HS-27A (cell line): ENCODE results near the gene GLUD1.
"Not testable (repeated sequence)": the region's sequence is repeated elsewhere in the genome, so short reads cannot be mapped to it uniquely, and the experiment has no call there.

Source experiments
- DNase-seq: peaks from one replicate; pipeline ENCODE4 v3.0.0-alpha.2; 2012; ENCODE audit warnings: low read depth, missing footprints

The GLUD1 gene

DNA sequence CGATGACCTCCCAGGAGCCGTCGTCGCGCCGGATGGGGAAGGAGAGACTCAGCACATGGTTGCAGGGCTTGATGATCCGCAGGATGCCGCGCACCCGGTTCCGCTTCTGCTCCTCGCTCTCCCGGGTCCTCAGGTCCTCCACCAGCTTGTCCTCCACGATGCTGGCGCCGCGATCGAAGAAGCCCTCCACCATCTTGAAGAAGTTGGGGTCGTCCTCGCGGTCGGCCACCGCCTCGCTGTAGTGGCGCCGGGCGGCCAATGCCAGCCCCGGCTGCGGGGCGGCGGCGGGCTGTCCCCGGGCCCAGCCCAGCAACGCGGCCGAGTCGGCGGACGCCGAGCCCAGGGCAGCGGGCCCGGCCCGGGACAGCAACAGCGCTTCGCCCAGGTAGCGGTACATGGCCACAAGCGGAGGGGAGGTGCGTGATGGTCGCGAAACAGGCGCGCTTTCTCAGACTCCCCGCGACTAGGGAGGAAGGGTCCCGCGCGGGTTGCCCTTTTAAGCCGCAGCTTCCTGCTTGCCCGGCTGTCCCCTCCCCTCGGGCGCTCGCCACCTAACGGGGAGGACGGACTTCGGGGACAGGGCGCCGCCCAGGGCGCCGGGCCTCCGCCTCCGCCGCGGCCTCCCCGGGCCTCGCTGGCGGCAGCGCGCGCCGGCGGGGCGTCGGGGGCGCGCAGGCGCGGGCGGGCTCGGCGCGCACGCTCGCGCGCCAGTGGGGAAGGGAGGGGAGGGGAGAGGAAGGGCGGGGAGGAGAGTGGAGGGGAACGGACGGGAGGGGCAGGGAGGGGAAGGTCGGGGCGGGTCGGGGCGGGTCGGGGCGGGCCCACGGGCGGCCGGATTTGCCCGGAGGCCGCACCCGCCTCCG is at the start of gene GLUD1, which contains the start of gene SHLD2:
Gene GLUD1, minus strand, starts transcription at position 471 of the 863 bp plus-strand sequence. Its CDS starts 74 bp downstream, at position 397.
Gene SHLD2, plus strand, starts transcription at position 834 of the 863 bp plus-strand sequence. CDS start 56,149 bp downstream, outside the sequence.
- DNase-seq = no peak

DNA sequence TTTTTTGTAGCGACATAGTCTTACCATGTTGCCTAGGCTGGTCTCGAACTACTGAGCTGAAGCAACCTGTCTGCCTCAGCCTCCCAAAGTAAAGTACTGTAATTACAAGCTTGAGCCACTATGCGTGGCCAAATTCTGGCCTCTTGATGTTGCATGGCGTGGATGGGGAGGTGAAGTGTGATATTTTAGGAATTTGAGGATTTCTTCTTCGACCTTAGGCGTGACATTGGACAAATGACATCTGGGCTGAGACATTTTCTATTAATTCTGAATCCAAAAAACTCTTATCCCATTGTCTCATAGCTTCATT is 48.4 kb upstream of the GLUD1 start:
- DNase-seq = not testable (repeated sequence)

DNA sequence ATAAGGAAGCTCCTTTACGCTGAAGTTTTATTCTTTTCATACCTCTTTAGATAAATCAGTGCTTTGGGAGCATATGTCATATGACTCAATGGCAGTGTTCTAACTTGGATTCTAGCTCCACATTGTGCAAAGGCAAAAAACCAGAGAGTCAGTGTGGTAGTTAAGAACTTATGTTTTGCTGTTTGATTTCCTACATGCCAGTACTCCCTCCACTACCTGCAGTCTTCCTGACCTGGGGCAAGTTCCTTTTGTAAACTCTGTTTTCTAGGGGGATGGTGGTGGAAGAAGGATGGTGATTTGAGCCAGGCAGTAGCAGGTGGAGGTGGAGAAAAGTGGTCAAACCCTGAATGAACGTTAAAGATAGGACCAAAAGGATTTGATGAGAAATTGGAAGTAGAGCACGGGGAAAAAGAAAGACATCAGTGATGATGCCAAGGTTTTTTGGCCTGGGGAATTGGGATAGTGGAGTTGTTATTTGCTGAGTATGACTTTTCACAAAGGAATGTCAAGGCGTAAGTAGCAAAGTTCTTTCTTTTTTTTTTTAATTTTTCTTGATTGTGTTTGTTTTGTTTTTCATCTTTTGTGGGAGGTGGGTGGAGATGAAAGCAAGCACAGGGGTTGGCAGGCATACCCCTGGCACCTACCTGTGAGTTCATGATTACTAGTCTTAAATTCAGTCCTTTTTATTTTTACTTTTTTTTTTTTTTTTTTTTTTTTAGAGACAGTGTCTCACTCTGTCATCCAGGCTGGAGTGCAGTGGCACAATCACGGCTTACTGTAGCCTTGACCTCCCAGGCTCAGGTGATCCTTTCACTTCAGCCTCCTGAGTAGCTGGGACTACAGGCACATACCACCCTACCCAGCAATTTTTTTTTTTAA is 47.8 kb upstream of the GLUD1 start:
- DNase-seq = not testable (repeated sequence)

DNA sequence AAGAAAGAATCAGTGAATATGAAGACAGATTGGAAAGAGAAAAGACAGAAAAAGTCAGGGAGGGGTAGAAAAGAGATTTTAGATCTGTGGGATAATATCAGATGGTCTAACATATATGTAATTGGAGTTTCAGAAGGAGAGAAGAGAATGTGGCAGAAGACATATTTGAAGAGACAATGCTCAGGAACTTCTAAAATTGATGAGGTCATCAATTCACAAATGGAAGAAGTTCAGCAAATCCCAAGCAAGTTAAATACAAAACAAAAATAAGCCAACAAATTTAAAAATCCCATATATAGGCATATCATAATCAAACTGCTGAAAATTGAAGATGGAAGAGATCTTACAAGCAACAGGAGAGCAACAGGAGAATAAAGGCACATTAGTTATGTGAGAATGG is 42.8 kb upstream of the GLUD1 start:
- DNase-seq = not testable (repeated sequence)

DNA sequence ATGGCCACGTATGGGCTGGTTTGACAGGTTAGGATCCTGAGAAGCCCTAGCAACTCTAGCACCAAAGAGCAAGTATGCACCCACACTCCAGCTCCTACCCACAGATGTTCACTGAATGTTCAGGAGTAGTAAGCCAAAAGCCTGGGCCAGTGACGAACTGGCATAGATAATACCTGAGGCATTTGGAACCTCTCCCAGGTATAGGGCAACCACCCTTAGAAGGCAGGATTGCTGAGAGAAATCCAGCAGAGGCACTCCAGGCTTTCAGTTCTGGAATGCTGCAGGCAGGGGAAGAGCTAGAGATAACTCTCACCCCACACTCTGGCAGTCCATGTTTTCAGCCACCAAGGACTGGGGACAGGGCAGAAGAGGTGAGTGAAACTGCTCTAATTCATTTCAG is 39.8 kb upstream of the GLUD1 start:
- not testable (repeated sequence) for DNase-seq

DNA sequence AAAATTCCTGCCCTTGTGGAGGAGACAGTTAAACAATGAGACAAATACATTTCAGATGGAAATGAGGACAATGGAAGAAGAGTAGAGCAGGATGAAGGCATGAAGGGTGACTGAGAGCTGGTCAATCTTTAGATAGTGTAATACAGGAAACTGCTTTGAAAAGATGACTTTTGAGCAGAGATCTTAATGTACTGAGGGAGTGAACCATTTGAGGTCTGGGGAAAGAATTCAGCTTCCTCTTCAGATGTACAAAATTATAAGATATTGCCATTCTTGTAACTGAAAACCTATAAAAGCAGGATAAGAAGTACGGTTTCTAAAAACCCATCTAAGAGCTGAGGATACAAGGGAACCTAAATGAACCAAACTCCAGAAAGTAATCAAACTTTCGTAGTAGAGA is 39.3 kb upstream of the GLUD1 start:
- not testable (repeated sequence) for DNase-seq

DNA sequence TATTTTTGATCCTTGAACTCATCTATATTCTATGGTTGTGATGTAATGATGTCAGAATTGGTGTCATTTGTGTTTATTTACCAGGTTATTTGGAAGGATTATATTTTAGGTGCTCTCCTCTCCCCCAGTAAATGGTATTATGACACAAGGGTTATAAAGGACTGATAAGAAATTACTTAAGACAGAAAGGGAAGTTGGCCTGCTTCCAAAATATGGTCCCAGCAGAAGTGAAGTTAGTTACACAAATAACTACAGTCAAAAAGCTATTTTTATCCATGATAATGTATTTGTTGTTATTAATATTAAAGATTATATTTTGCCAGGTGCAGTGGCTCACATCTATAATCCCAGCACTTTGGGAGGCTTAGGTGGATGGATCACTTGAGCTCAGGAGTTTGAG is 37.5 kb upstream of the GLUD1 start:
- not testable (repeated sequence) for DNase-seq

DNA sequence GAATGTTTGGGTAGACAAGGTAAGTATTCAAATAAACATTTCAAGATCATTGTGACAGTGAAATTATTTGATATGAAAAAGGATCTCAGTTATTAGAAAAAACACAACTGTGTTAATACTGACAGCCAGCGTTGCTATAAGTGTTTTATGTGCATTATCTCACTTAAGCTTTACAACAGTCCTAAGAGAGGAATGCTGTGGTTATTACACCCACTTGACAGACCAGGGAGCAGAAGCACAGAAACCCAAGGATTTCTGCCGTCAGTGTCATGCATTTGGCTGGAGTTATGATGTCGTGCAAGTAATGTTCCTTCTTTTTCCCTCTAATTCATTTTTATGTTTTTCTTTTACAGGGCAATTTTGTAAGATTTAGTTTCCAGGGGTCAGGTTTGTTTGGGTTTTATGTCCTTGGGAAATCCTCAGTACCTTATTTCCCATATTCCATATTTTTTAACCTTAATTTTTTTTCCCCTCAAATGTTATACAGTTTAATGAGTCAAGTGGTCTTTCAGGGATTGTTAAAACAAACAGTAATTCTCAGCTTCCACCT is 33.0 kb upstream of the GLUD1 start:
- DNase-seq = not testable (repeated sequence)

DNA sequence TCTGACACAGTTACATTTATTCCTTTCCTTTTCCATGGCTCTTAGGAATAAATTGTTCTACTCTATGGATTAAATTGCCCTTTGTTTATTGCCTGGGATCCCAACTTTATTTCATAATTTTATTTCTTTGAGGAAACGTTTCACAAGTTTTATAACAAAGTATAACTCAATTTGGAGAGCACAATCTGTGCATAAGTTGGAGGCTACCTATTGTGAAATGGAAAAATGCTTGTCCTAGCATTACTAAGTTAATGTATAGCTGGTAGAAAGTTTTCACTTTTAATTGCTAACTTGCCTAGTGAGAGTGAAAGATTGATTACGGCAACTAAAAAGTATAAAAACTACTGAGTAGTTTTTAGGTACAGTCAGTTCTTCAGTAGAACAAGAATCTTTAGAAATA is 32.4 kb upstream of the GLUD1 start:
- not testable (repeated sequence) for DNase-seq

DNA sequence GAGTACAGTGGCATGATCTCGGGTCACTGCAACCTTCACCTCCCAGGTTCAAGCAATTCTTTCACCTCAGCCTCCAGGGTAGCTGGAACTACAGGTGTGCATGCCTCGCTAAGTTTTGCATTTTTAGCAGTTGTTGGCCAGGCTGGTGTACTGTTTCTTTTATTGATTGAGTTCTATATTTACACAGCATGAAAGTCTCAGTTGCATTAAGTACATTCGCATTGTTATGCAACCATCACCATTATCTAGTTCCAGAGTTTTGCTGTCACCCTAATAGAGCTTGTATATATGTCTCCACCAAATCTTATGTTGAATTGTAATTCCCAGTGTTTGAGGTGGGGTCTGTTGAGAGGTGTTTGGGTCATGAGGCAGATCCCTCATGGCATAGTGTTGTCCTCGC is 28.7 kb upstream of the GLUD1 start:
- not testable (repeated sequence) for DNase-seq

DNA sequence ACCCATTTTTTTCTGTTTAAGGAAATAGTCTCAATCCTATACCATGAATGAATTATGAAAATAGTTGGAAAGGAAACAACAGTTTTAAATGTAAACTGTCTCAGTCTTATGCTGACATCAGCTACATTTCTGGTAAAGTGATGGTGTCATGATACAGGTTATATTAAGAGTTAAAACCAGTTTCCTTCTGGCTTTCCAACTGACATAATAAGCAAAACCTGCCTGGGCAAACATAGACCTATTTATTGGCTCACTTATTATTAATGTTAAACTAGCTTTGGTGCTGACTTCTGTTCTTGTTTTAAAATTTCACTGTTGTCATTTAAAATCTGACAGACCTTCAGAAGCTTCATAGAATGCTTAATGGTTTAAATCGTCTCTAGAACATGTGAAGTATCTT is 24.4 kb upstream of the GLUD1 start:
- not testable (repeated sequence) for DNase-seq

DNA sequence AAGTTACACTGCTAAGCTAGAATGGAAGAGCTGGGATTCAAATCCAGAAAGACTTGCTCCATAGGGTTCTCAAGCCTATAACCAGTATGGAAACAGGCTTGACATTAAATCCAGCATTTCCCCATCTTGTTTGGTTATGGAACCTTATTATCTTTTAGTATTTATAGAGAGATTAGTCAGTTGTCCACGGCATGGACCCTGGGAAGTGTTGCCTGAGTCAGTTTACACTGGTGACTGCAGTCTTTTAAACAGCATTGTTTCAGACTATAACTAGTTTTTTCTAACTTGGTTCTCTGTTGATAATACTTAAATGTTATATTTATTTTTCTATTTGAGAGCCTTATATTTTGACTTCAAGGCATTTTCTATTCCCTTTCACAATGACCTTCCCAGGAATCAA is 23.5 kb upstream of the GLUD1 start:
- not testable (repeated sequence) for DNase-seq

DNA sequence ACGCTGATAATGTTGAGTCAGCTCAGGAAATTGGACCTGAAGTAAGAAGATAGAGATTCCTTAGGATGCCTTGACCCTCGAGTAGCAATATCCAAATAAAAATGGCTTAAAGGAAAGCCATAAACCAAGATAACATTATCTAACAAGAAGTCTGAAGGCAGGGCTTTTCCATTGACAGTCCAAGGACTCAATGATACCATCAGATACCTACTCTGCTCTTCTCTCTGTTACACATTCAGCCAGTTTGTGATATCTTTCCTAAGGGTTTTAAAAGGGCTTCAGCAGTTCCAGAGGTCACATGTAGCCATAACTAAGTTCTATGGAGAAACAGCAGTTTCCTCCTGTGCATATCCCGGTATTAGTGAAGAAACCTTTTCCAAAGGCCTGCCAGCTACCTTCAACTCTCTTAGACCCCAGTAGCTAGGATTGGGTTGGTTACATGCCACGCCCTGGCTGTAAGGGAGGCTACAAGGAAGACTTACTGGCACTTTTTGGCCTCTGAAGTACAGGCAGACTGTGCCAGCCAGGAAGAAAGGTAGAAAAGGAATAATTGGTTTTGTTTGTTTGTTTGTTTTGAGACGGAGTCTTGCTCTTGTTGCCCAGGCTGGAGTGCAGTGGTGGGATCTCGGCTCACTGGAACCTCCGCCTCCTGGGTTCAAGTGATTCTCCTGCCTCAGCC is 10.9 kb upstream of the GLUD1 start:
- no peak for DNase-seq

DNA sequence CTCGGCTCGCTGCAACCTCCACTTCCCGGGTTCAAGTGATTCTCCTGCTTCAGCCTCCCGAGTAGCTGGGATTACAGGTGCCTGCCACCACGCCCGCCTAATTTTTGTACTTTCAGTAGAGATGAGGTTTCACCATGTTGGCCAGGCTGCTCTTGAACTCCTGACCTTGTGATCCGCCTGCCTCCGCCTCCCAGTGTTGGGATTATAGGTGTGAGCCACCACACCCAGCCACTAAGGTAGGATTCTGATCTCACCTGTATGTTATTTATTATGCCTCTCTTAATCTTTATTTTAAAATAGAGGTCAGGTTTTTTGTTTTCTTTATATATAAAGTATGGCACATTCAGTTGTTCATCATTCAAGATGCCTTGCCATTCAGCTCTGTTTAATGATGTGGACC is 10.1 kb upstream of the GLUD1 start:
- not testable (repeated sequence) for DNase-seq

DNA sequence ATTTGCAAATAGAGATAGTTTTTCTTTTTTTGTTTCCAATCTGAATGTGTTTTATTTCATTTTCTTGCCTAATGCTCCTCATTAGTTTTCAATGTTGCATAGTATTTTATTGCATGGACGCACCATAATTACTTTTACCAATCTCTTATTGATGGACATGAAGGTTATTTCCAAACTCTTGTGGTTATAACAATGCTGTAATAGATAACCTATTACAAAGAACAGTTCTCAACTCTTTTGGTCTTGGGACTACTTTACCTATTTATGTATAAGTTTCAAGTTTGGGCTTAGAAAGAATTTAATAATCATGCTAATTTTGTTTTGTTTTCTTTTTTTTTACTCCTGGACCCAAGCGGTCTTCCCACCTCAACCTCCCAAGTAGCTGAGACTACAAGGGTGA is 7.4 kb upstream of the GLUD1 start:
- DNase-seq = no peak

DNA sequence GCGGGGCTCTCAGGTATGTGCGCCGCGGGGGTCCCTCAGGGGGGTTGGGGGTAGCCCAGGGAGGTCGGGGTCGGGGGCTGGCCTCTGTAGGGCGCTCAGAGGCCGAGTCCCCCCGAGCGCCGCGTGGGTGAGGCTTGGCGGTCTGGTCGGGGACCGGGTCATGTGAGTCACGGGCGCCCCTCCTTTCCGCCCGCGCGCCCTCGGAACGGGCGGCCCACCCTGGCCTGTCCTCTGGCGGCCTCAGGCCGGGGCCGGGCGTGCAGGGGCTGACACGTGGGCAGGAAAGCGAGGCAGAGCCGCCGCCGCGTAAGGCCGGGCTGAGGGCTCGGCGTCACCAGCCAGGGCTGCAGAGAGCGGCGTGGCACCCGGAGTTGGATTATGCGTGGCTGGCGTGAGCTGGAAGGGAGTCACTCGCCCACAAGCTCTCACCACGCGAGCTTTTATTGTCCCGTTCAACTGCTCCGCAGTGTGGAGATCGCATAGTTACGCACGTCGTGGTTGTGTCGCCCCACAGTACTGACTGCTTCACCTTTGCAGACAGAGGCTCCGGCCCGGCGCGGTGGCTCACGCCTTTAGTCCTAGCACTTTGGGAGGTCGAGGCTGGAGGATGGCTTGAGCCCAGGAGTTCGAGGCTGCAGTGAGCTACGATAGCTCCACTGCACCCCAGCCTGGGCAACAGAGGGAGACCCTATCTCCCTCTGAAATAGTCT is 748 bp upstream of the GLUD1 start:
- DNase-seq = no peak

DNA sequence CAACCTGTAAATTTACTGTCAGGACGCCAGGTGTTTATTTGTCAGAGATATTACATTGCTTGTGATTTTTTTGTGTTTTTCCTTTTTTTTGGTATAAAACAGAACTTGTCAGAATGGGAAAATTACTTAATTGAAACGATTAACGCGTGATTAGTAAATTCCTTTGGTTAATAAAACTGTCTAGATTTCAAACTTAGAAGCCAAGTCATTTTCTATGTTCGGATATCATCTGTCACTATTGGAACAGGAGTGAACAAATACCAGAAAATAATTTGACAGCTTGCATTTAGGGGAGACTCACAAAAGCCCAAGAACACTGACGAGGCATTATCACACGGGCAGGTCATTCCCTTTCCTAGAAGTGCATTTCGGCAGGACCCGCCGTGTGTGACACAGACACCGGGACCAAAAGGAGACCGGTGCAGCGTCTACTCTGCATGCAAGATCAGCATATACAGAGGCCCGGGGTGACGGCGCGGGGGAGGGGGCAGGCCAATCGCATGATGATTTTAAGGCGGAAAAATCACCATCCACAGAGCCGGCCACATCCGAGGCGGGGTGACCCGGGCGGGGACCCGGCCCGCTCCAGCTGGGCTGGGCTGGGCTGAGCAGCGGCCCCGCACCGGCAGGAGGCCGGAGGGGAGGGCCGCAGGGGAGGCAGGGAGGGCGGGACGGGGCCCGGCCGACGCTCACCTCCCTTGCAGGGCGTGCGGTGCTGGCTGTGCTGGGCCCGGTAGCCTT is 841 bp downstream of the GLUD1 start:
- no peak for DNase-seq

DNA sequence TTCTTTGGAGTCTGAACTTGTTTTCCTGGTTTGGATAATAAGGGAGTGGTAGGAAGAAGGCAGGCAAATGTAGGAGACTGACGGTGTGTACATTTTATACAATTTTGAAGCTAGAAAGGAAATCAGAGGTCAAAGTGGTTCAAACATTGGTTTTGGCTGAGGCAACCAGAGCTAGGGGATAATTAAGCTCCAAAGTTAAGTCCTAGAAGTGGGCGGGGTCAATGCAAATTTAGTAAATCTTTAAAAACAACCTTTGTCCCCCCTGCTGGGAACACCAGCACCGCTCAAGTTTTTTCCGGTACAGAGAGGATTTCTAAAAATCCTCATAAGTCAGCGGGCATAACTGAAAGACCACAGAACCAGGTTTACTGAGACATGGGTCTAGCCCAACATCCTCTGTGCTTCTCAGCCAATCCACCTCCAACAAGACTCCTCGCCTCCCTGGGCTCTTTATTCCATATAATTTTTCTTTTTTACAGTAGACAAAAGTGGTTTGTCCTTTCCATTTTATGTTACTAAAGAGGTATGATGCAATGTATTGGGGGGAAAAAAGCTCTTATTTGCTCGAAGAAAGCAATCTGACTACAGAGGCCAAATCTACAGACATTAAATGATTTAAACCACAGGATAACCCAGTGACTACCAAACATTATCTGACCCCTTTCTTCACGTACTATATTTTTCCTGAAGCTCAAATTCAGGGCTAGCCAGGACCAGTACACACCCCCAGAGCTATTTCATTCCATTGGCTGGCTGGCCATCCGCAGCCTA is 1.6 kb downstream of the GLUD1 start:
- DNase-seq = no peak

DNA sequence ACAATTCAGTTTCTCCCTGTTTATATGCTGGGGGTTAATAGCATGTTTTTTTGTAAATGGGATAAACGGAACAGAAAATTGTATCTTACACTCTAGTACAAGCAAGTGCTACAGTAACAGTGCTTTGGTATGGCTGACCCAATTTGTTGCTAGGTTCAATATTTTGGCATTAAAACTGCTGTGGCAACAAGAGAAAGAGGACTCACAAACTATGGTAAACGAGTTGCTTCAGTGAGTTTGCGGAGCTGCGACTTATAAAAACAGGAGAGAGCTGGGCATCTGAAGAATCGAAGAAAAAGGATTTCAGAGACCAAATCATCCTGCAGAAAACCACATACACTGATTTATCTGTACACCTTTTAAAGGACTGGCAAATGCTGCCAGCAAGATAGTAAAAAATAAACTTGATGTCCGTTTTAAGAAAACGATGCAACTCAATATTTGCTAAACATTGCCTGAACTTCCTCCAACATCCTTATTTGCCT is 2.2 kb downstream of the GLUD1 start:
- DNase-seq = no peak

DNA sequence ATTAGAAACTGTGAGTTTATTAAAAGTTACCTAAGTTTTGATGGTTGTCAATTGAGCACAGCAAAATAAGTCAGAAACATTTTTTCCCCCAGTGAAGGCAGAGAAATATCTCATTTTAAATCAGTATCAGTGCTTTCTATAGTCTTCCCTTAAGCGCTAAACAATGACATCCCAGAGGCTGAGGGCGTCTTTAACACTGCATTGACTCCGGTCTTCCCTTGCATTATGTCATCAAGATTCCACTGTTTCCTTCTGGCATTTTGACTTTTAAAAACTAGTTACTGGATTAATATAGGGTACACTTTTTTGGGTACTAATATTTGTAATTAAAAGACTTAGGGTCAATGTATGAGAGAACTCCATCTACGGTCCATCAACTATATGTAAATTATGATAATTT is 3.9 kb downstream of the GLUD1 start:
- DNase-seq = no peak
